NAMALWA (cell line): ENCODE measurements around the gene TAF1C.
A peak's percentile ranks its signal among the peaks of the same experiment; 100 is the strongest.
"Not testable (repeated sequence)": the region's sequence is repeated elsewhere in the genome, so short reads cannot be mapped to it uniquely, and the experiment has no call there.

Experiments
- DNase-seq: peaks from one replicate; pipeline ENCODE4 v3.0.0-alpha.2; 2015; ENCODE audit warnings: low spot score

Gene TAF1C

GRCh38 chr16:84186685-84187437 is at the start of gene TAF1C:
Gene TAF1C (minus strand): TSS chr16:84187057. CDS start chr16:84184988, 2,069 bp downstream.
- DNase-seq, result peak; percentile 95

- DNase-seq, result no peak
These were observed 47.7 kb upstream of the TAF1C start for GRCh38 chr16:84234321-84235241.

GRCh38 chr16:84233748-84234147 is 46.9 kb upstream of the TAF1C start:
- DNase-seq, result no peak

GRCh38 chr16:84232969-84233368 is 46.1 kb upstream of the TAF1C start:
- no peak for DNase-seq

- DNase-seq, result no peak
These were observed 45.2 kb upstream of the TAF1C start for GRCh38 chr16:84232060-84232459.

- no peak for DNase-seq
These were observed 42.6 kb upstream of the TAF1C start for GRCh38 chr16:84229471-84229870.

- DNase-seq, result no peak
These were observed 41.5 kb upstream of the TAF1C start for GRCh38 chr16:84228256-84228838.

GRCh38 chr16:84227548-84227947 is 40.7 kb upstream of the TAF1C start:
- no peak for DNase-seq

GRCh38 chr16:84226026-84226425 is 39.2 kb upstream of the TAF1C start:
- no peak for DNase-seq

- DNase-seq, result no peak
These were observed 38.7 kb upstream of the TAF1C start for GRCh38 chr16:84225571-84225970.

- no peak for DNase-seq
These were observed 38.3 kb upstream of the TAF1C start for GRCh38 chr16:84225126-84225525.

GRCh38 chr16:84224554-84224953 is 37.7 kb upstream of the TAF1C start:
- no peak for DNase-seq

- no peak for DNase-seq
These were observed 36.6 kb upstream of the TAF1C start for GRCh38 chr16:84223456-84223855.

GRCh38 chr16:84220851-84221250 is 34.0 kb upstream of the TAF1C start:
- no peak for DNase-seq

- no peak for DNase-seq
These were observed 32.1 kb upstream of the TAF1C start for GRCh38 chr16:84218956-84219355.

GRCh38 chr16:84218176-84218823 is 31.4 kb upstream of the TAF1C start:
- no peak for DNase-seq

GRCh38 chr16:84216144-84216543 is 29.3 kb upstream of the TAF1C start:
- not testable (repeated sequence) for DNase-seq

- no peak for DNase-seq
These were observed 28.7 kb upstream of the TAF1C start for GRCh38 chr16:84215531-84215930.

- DNase-seq, result no peak
These were observed 27.7 kb upstream of the TAF1C start for GRCh38 chr16:84214451-84215066.

GRCh38 chr16:84212631-84213030 is 25.8 kb upstream of the TAF1C start:
- DNase-seq, result no peak

- DNase-seq, result no peak
These were observed 25.3 kb upstream of the TAF1C start for GRCh38 chr16:84212154-84212553.

GRCh38 chr16:84209989-84210388 is 23.1 kb upstream of the TAF1C start:
- peak; percentile 41 for DNase-seq
